ENCODE data around the gene ARRDC1. TPM values are rescaled to one million over a fixed set of nuclear protein-coding genes. Genes with fewer than 3 reads are reported as not detected.

The ARRDC1 gene
- total RNA-seq, 1 experiment from 2014 or later, result 47.1 TPM

DNA sequence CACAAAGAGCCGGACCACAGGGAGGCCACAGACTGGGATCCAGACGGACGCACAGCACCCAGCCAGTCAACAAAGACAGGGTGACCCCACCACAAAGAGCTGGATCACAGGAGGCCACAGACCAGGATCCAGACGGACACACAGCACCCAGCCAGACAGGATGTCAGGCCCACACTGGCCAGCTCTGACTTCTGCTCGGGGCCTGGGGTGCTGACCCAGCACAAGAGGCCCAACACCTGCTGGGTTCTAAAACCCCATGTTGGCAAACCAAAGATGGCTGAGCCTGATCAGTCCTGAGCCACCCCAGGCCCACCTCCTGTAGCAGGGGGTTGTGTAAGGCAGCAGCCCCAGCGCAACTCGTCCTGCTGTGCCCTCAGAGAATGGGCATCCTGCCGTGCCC, 21.5 kb upstream of the ARRDC1 start:
- Histone ChIP-seq H3K27me3 (ENCODE audit: control insufficient read depth, insufficient read depth, low read length) (no peaks in the 10 kb centered on the region), H3K36me3 (ENCODE audit: control insufficient read depth, insufficient read depth, low read length) (no peaks in the 10 kb centered on the region), H3K9me3 (ENCODE audit: control insufficient read depth, insufficient read depth, low read depth, low read length) (no peaks in the 10 kb centered on the region), H3K4me3 (ENCODE audit: low read depth in 2 of 2, low read length in 2 of 2) (no peak overlapping the region), H3K27ac (ENCODE audit: low read length) (no peak overlapping the region), H3K4me1 (ENCODE audit: control insufficient read depth, insufficient read depth, low read length) (peaks cover under 1% of the 10 kb centered on the region; the same call in 1 of the 2 replicates)
- no TSS peak for BruUV-seq (replicated peaks)
- TF ChIP-seq REST (IDR thresholded peaks at IDR 0.05; ENCODE audit: insufficient read depth in 1 of 2, low read depth in 2 of 2, low read length in 1 of 2), result no peak
- intact Hi-C loops (cut with micrococcal nuclease; ENCODE audit: unreplicated experiment), result no loop called here
- ChIA-PET POLR2A (interaction anchor here (0.6 kb wide), 1 partner anchor 35 kb away, joined by 7 read pairs; the partner anchor contains the start of gene EHMT1), CTCF (no interaction called here)
- no peak for DNase-seq (ENCODE audit: low read depth, low spot score)
- in situ Hi-C loops (cut with HindIII; ENCODE audit: low pct_unique_long_range_greater_than_20kb, low sequenced_read_pairs), result no loop called here
- no peak for ATAC-seq

DNA sequence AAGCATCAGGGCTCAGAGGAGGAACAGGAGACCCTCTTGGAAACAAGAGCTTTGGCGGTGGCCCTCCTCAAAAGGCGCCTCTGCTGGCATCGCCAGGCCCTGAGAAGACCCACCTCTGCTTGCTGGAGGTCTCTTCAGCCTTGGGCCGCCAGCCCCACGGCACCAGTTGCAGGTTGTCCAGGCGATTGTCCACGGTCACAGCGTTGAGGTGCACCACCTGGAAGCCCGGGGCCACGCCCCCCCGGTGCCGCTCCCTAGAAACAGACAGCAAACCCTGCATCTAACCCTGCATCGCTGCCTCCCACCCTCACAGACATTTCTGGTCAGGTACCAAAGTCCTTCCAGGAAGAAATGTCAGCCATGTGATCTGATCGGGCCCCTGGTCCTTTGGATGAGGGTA, 18.6 kb upstream of the ARRDC1 start:
- H3K9me3 ChIP-seq (ENCODE audit: control insufficient read depth, insufficient read depth, low read depth, low read length), result no peaks in the 10 kb centered on the region
- no peaks in the 10 kb centered on the region for H3K27me3 ChIP-seq (ENCODE audit: control insufficient read depth, insufficient read depth, low read length)
- DNase-seq (ENCODE audit: low read depth, low spot score), result no peak
- ChIA-PET POLR2A (no interaction called here), CTCF (no interaction called here)
- H3K27ac ChIP-seq (ENCODE audit: low read length), result no peak overlapping the region
- in situ Hi-C loops (cut with HindIII; ENCODE audit: low pct_unique_long_range_greater_than_20kb, low sequenced_read_pairs) (no loop called here), intact Hi-C loops (cut with micrococcal nuclease; ENCODE audit: unreplicated experiment) (no loop called here)
- H3K4me3 ChIP-seq (ENCODE audit: low read depth in 2 of 2, low read length in 2 of 2), result no peak overlapping the region
- H3K36me3 ChIP-seq (ENCODE audit: control insufficient read depth, insufficient read depth, low read length), result no peaks in the 10 kb centered on the region; the same call in 1 of the 2 replicates
- ATAC-seq, result no peak
- TF ChIP-seq TCF7L2 (IDR thresholded peaks at IDR 0.05; ENCODE audit: low read depth, low read length) (no peak), POLR2AphosphoS5 (IDR thresholded peaks at IDR 0.05; ENCODE audit: low read depth, low read length) (no peak), SIN3A (IDR thresholded peaks at IDR 0.05; ENCODE audit: borderline replicate concordance, insufficient read depth, low read depth, low read length) (no peak), CTCF (IDR thresholded peaks at IDR 0.05) (no peak), REST (IDR thresholded peaks at IDR 0.05; ENCODE audit: insufficient read depth in 1 of 2, low read depth in 2 of 2, low read length in 1 of 2) (no peak)
- peaks cover 3% of the 10 kb centered on the region; the same call in 1 of the 2 replicates for H3K4me1 ChIP-seq (ENCODE audit: control insufficient read depth, insufficient read depth, low read length)
- BruUV-seq (replicated peaks), result no TSS peak
